ENCODE data around the gene NACC1.
"Not testable (repeated sequence)": the region's sequence is repeated elsewhere in the genome, so short reads cannot be mapped to it uniquely, and the experiment has no call there.

DNA sequence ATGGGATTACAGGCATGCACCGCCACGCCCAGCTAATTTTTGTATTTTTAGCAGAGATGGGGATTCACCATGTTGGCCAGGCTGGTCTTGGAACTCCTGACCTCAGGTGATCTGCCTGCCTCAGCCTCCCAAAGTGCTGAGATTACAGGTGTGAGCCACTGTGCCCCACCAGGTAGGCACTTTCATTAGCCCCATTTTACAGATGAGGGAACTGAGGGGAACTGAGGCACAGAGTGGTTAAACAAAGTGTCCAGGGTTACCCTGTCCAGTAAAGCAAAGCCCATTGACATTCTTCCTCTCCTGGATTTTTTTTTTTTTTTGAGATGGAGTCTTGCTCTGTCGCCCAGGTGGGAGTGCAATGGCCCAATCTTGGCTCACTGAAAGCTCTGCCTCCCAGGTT is 48.1 kb downstream of the NACC1 start:
- TF ChIP-seq POLR2AphosphoS5, POLR2A (IDR thresholded peaks at IDR 0.05): not testable (repeated sequence)
- TF ChIP-seq, protein P1, sequence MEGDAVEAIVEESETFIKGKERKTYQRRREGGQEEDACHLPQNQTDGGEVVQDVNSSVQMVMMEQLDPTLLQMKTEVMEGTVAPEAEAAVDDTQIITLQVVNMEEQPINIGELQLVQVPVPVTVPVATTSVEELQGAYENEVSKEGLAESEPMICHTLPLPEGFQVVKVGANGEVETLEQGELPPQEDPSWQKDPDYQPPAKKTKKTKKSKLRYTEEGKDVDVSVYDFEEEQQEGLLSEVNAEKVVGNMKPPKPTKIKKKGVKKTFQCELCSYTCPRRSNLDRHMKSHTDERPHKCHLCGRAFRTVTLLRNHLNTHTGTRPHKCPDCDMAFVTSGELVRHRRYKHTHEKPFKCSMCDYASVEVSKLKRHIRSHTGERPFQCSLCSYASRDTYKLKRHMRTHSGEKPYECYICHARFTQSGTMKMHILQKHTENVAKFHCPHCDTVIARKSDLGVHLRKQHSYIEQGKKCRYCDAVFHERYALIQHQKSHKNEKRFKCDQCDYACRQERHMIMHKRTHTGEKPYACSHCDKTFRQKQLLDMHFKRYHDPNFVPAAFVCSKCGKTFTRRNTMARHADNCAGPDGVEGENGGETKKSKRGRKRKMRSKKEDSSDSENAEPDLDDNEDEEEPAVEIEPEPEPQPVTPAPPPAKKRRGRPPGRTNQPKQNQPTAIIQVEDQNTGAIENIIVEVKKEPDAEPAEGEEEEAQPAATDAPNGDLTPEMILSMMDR (IDR thresholded peaks at IDR 0.05): not testable (repeated sequence)
